CD14-positive monocyte (primary cell): ENCODE results near the gene LRRTM4. TPM values are rescaled to one million over a fixed set of nuclear protein-coding genes. Genes with fewer than 3 reads are reported as not detected.

Experiments
- DNase-seq, 3 donors: peaks; one replicate each; pipeline ENCODE4 v3.0.0-alpha.2; 2011 to 2022
- H2AFZ ChIP-seq: 2 replicates; pipeline ENCODE4 v1.6.0; 2012; ENCODE audit warnings: mild to moderate bottlenecking, low read depth, low read length, inconsistent platforms; ENCODE audit not compliant: insufficient read depth, poor library complexity, severe bottlenecking
- H3K27ac ChIP-seq, 2 donors: 1 replicate in 1 of 2; 2 replicates in 1 of 2; pipeline ENCODE4 v1.5.1; 2012 to 2013; ENCODE audit warnings: low read length in 2 of 2, control low read depth in 1 of 2, inconsistent platforms in 1 of 2, low read depth in 1 of 2, mild to moderate bottlenecking in 1 of 2
- H3K27me3 ChIP-seq, 2 donors: one replicate each; pipeline versions ENCODE4 v1.6.0 to v1.6.1; 2011 to 2013; ENCODE audit warnings: low read length in 2 of 2; ENCODE audit not compliant: control insufficient read depth in 2 of 2, insufficient read depth in 2 of 2
- H3K36me3 ChIP-seq, 2 donors: replicated peaks in 1 of 2; 1 replicate in 1 of 2; 2 replicates in 1 of 2; pipeline versions ENCODE4 v1.5.1 to v1.6.1; 2012 to 2013; ENCODE audit warnings: low read length in 2 of 2, control low read depth in 1 of 2, inconsistent platforms in 1 of 2, mild to moderate bottlenecking in 1 of 2; ENCODE audit not compliant: insufficient read depth in 2 of 2, control insufficient read depth in 1 of 2
- H3K4me1 ChIP-seq, 2 donors: 1 replicate in 1 of 2; 2 replicates in 1 of 2; pipeline versions ENCODE4 v1.5.1 to v1.6.1; 2012 to 2013; ENCODE audit warnings: low read length in 2 of 2, control low read depth in 1 of 2, inconsistent platforms in 1 of 2, mild to moderate bottlenecking in 1 of 2, moderate library complexity in 1 of 2; ENCODE audit not compliant: insufficient read depth in 2 of 2, control insufficient read depth in 1 of 2
- H3K4me2 ChIP-seq: replicated peaks from 2 replicates; pipeline ENCODE3; 2012; ENCODE audit warnings: low read length, moderate library complexity, mild to moderate bottlenecking; ENCODE audit not compliant: poor library complexity, severe bottlenecking; ENCODE audit errors: extremely low read depth
- H3K4me3 ChIP-seq, 3 experiments: fragments of 200-600 bp in 1 of 3; sonication (generic) in 1 of 3; replicated peaks in 1 of 3; 1 replicate in 2 of 3; 2 replicates in 1 of 3; pipeline ENCODE4 v1.5.1; 2011 to 2013; ENCODE audit warnings: low read length in 3 of 3, mild to moderate bottlenecking in 3 of 3, control low read depth in 2 of 3, low read depth in 2 of 3, inconsistent platforms in 1 of 3, moderate library complexity in 1 of 3
- H3K79me2 ChIP-seq: 2 replicates; pipeline ENCODE4 v1.6.0; 2012; ENCODE audit warnings: mild to moderate bottlenecking, control low read depth, inconsistent platforms, low read length, moderate library complexity; ENCODE audit not compliant: insufficient read depth
- H3K9ac ChIP-seq: 2 replicates; pipeline ENCODE4 v1.6.0; 2017; ENCODE audit warnings: low read length, mild to moderate bottlenecking; ENCODE audit not compliant: insufficient read depth, poor library complexity, severe bottlenecking
- H3K9me3 ChIP-seq, 2 donors: replicated peaks in 1 of 2; 1 replicate in 1 of 2; 2 replicates in 1 of 2; pipeline versions ENCODE4 v1.5.1 to v1.6.1; 2012 to 2013; ENCODE audit warnings: low read length in 2 of 2, control low read depth in 1 of 2; ENCODE audit not compliant: control insufficient read depth in 1 of 2, insufficient read depth in 1 of 2
- H4K20me1 ChIP-seq: 2 replicates; pipeline ENCODE4 v1.6.0; 2012; ENCODE audit warnings: mild to moderate bottlenecking, low read length, control low read depth, moderate library complexity; ENCODE audit not compliant: insufficient read depth
- H3K27ac Mint-ChIP-seq, 7 donors: one replicate each; pipeline ENCODE4 v1.8.0; 2020; ENCODE audit warnings: mild to moderate bottlenecking in 7 of 7, mixed read lengths in 7 of 7, moderate library complexity in 6 of 7, inconsistent platforms in 2 of 7
- H3K27me3 Mint-ChIP-seq, 3 donors: one replicate each; pipeline ENCODE4 v1.8.0; 2021 to 2022; ENCODE audit warnings: low read depth in 3 of 3, mild to moderate bottlenecking in 3 of 3, mixed read lengths in 3 of 3, moderate library complexity in 3 of 3, inconsistent platforms in 1 of 3
- H3K36me3 Mint-ChIP-seq, 2 donors: one replicate each; pipeline ENCODE4 v1.8.0; 2020; ENCODE audit warnings: mixed read lengths in 2 of 2, inconsistent platforms in 1 of 2, mild to moderate bottlenecking in 1 of 2
- H3K4me1 Mint-ChIP-seq: one replicate; pipeline ENCODE4 v1.8.0; 2020; ENCODE audit warnings: mild to moderate bottlenecking, mixed read lengths
- H3K4me3 Mint-ChIP-seq, 2 donors: one replicate each; pipeline ENCODE4 v1.8.0; 2020; ENCODE audit warnings: mild to moderate bottlenecking in 2 of 2, mixed read lengths in 2 of 2, moderate library complexity in 1 of 2
- H3K9me3 Mint-ChIP-seq, 7 donors: one replicate each; pipeline ENCODE4 v1.8.0; 2020 to 2022; ENCODE audit warnings: mixed read lengths in 7 of 7, mild to moderate bottlenecking in 6 of 7, moderate library complexity in 6 of 7, inconsistent platforms in 2 of 7
- CTCF ChIP-seq: fragments of 200-600 bp; IDR thresholded peaks from one replicate; pipeline ENCODE4 v1.8.0; 2022; ENCODE audit warnings: antibody characterized with exemption, mild to moderate bottlenecking
- WGBS: methylation state at CpG from one replicate; pipeline ENCODE4 v1.1.5; 2013; ENCODE audit warnings: missing lambda C conversion rate; ENCODE audit not compliant: insufficient coverage; 5-methylcytosine and 5-hydroxymethylcytosine counted together
- intact Hi-C, 2 donors: fragments of 100-400 bp; cut with micrococcal nuclease; formaldehyde crosslinking; loops; one replicate each; pipeline versions ENCODE4 v1.15.0 to v1.15.1; 2023
- polyA plus RNA-seq, 3 donors: library from polyadenylated mRNA; depleted of rRNA in 1 of 3; unstranded in 2 of 3; stranded (reverse) in 1 of 3; fragments of 300-500 nt in 2 of 3; fragments of >200 nt in 1 of 3; fragmentation: Illumina TruSeq in 2 of 3; gene quantifications; 1 replicate in 2 of 3; 2 replicates in 1 of 3; pipeline ENCODE4 v1.2.3, GENCODE V29; 2012 to 2021

Gene LRRTM4
- polyA plus RNA-seq, 3 donors, result not detected

- no peak overlapping the region for H3K9ac ChIP-seq
- no peaks in the 10 kb centered on the region for H3K4me1 Mint-ChIP-seq
- 80% methylated on average over 5 of the region's 6 CpGs for WGBS
These were observed 696.8 kb downstream of the LRRTM4 start for GRCh38 chr2:76825140-76825970.

GRCh38 chr2:76821731-76822130, 700.4 kb downstream of the LRRTM4 start:
- no peak for TF ChIP-seq CTCF
- no peaks in the 10 kb centered on the region for H3K36me3 ChIP-seq
- H3K4me1 ChIP-seq, result no peaks in the 10 kb centered on the region
- no peak overlapping the region for H3K9ac ChIP-seq
- H3K4me3 ChIP-seq, result no peak overlapping the region
- H3K79me2 ChIP-seq, result no peaks in the 10 kb centered on the region
- no peak for DNase-seq
- no peak overlapping the region for H3K27ac Mint-ChIP-seq
- H3K4me1 Mint-ChIP-seq, result no peaks in the 10 kb centered on the region
- no peaks in the 10 kb centered on the region for H3K27me3 ChIP-seq
- no peaks in the 10 kb centered on the region for H3K9me3 Mint-ChIP-seq
- H3K27me3 Mint-ChIP-seq, result no peaks in the 10 kb centered on the region
- no peaks in the 10 kb centered on the region for H3K36me3 Mint-ChIP-seq
- no peaks in the 10 kb centered on the region for H4K20me1 ChIP-seq
- no peak overlapping the region for H3K4me2 ChIP-seq
- no peak overlapping the region for H3K4me3 Mint-ChIP-seq
- no peaks in the 10 kb centered on the region for H3K9me3 ChIP-seq
- H3K27ac ChIP-seq, result no peak overlapping the region
- H2AFZ ChIP-seq, result no peak overlapping the region
- intact Hi-C loops, result no loop called here
- WGBS, result no CpG with 5 or more reads among the region's 2 CpGs

More at GRCh38 chr2:76825140-76825970, 696.8 kb downstream of the LRRTM4 start:
- no peaks in the 10 kb centered on the region for H3K9me3 Mint-ChIP-seq
- Histone ChIP-seq H3K27ac (no peak overlapping the region), H3K27me3 (no peaks in the 10 kb centered on the region), H3K36me3 (no peaks in the 10 kb centered on the region), H3K4me2 (no peak overlapping the region), H4K20me1 (no peaks in the 10 kb centered on the region), H3K79me2 (no peaks in the 10 kb centered on the region), H3K4me3 (no peak overlapping the region), H3K9me3 (no peaks in the 10 kb centered on the region), H2AFZ (no peak overlapping the region), H3K4me1 (no peaks in the 10 kb centered on the region)
- H3K36me3 Mint-ChIP-seq, result no peaks in the 10 kb centered on the region
- intact Hi-C loops, result no loop called here
- H3K4me3 Mint-ChIP-seq, result no peak overlapping the region
- H3K27ac Mint-ChIP-seq, result no peak overlapping the region
- no peak for DNase-seq
- H3K27me3 Mint-ChIP-seq, result no peaks in the 10 kb centered on the region
- TF ChIP-seq CTCF, result no peak
